OCI-LY1 (cell line): Measurements from ENCODE around the gene HOXA7.

ENCODE experiments used
- H2AFZ ChIP-seq: fragments of 200-600 bp; sonication (generic), shearing (Covaris generic); 2 replicates; pipeline ENCODE4 v1.6.0; 2014; ENCODE audit warnings: antibody characterized with exemption, mild to moderate bottlenecking, low read length
- H3F3A ChIP-seq: fragments of 200-600 bp; sonication (generic), shearing (Covaris generic); 2 replicates; pipeline ENCODE4 v1.6.0; 2014; ENCODE audit warnings: mild to moderate bottlenecking, antibody characterized with exemption, low read length, moderate library complexity; ENCODE audit not compliant: insufficient read depth
- H3K27ac ChIP-seq: fragments of 200-600 bp; sonication (generic); 2 replicates; pipeline ENCODE4 v1.5.1; 2014; ENCODE audit warnings: low read length, mixed run types, mild to moderate bottlenecking, low read depth; ENCODE audit not compliant: poor library complexity, severe bottlenecking
- H3K27me3 ChIP-seq: fragments of 200-600 bp; sonication (generic); 2 replicates; pipeline ENCODE4 v1.6.0; 2014; ENCODE audit warnings: antibody characterized with exemption, mild to moderate bottlenecking, low read length, moderate library complexity; ENCODE audit not compliant: insufficient read depth
- H3K36me3 ChIP-seq: fragments of 200-600 bp; sonication (generic); 2 replicates; pipeline ENCODE4 v1.6.1; 2014; ENCODE audit warnings: mild to moderate bottlenecking, antibody characterized with exemption, low read length, moderate library complexity, mixed read lengths; ENCODE audit not compliant: insufficient read depth
- H3K4me1 ChIP-seq: fragments of 200-600 bp; sonication (generic); 2 replicates; pipeline ENCODE4 v1.5.1; 2014; ENCODE audit warnings: mild to moderate bottlenecking, low read length, moderate library complexity; ENCODE audit not compliant: insufficient read depth, severe bottlenecking
- H3K4me2 ChIP-seq: fragments of 200-600 bp; sonication (generic), shearing (Covaris generic); 2 replicates; pipeline ENCODE4 v1.6.1; 2014; ENCODE audit warnings: low read length
- H3K4me3 ChIP-seq: fragments of 200-600 bp; sonication (generic); 2 replicates; pipeline ENCODE4 v1.5.1; 2014; ENCODE audit warnings: low read length, low read depth, mild to moderate bottlenecking, mixed read lengths; ENCODE audit not compliant: poor library complexity, severe bottlenecking
- H3K79me2 ChIP-seq: fragments of 200-600 bp; shearing (Covaris generic); 2 replicates; pipeline ENCODE4 v1.6.1; 2016; ENCODE audit warnings: mixed run types, low read length, mixed read lengths; ENCODE audit not compliant: insufficient read depth
- H3K9ac ChIP-seq: fragments of 200-600 bp; sonication (generic), shearing (Covaris generic); 2 replicates; pipeline ENCODE4 v1.6.1; 2014; ENCODE audit warnings: mild to moderate bottlenecking, low read length, mixed read lengths
- H3K9me2 ChIP-seq: fragments of 200-600 bp; sonication (generic), shearing (Covaris generic); 2 replicates; pipeline ENCODE4 v1.6.1; 2014; ENCODE audit warnings: low read depth, mild to moderate bottlenecking, low read length, mixed read lengths
- H3K9me3 ChIP-seq: fragments of 200-600 bp; shearing (Covaris generic); 2 replicates; pipeline ENCODE4 v1.6.1; 2014; ENCODE audit warnings: low read length, mixed read lengths
- H4K20me1 ChIP-seq: fragments of 200-600 bp; sonication (generic), shearing (Covaris generic); 2 replicates; pipeline ENCODE4 v1.6.0; 2016; ENCODE audit warnings: mild to moderate bottlenecking, low read length; ENCODE audit not compliant: insufficient read depth
- CTCF ChIP-seq: fragments of 200-600 bp; sonication (generic), shearing (Covaris generic); IDR thresholded peaks from 2 replicates; pipeline ENCODE4 v1.5.1; 2017; ENCODE audit warnings: mild to moderate bottlenecking, antibody characterized with exemption, low read length, moderate library complexity, mixed read lengths
- EZH2 ChIP-seq: fragments of 200-600 bp; sonication (generic), shearing (Covaris generic); IDR thresholded peaks from 2 replicates; pipeline ENCODE4 v1.8.0; 2017; ENCODE audit warnings: borderline replicate concordance, mixed run types, mild to moderate bottlenecking, antibody characterized with exemption, low read length, moderate library complexity, mixed read lengths

HOXA7 gene

GRCh38 chr7:27203964-27204594 lies 47.6 kb upstream of the HOXA7 start:
- Histone ChIP-seq H3K27ac (no peak overlapping the region), H3K4me1 (peaks cover 25% of the 10 kb centered on the region), H3F3A (no peaks in the 10 kb centered on the region), H3K27me3 (peaks cover 9% of the 10 kb centered on the region), H3K9me3 (no peaks in the 10 kb centered on the region), H3K36me3 (no peaks in the 10 kb centered on the region), H4K20me1 (no peaks in the 10 kb centered on the region), H3K4me3 (no peak overlapping the region), H3K4me2 (no peak overlapping the region), H3K79me2 (no peaks in the 10 kb centered on the region), H3K9ac (no peak overlapping the region), H3K9me2 (no peaks in the 10 kb centered on the region), H2AFZ (no peak overlapping the region)
- TF ChIP-seq CTCF (no peak), EZH2 (no peak)

- Histone ChIP-seq H3K36me3 (no peaks in the 10 kb centered on the region), H3K27me3 (peaks cover 5% of the 10 kb centered on the region; the same call in 1 of the 2 replicates), H3K9me3 (no peaks in the 10 kb centered on the region), H3K4me1 (peaks cover 31% of the 10 kb centered on the region), H4K20me1 (no peaks in the 10 kb centered on the region), H3K4me3 (no peak overlapping the region), H2AFZ (no peak overlapping the region), H3K4me2 (no peak overlapping the region), H3K9ac (no peak overlapping the region), H3F3A (no peaks in the 10 kb centered on the region), H3K79me2 (no peaks in the 10 kb centered on the region), H3K9me2 (no peaks in the 10 kb centered on the region), H3K27ac (no peak overlapping the region)
- TF ChIP-seq EZH2 (no peak), CTCF (no peak)
Observed at GRCh38 chr7:27203365-27203953, 47.0 kb upstream of the HOXA7 start.

GRCh38 chr7:27202862-27203134 lies 46.3 kb upstream of the HOXA7 start:
- no peak overlapping the region for H3K4me2 ChIP-seq
- H3K79me2 ChIP-seq = no peaks in the 10 kb centered on the region
- no peaks in the 10 kb centered on the region for H3K9me2 ChIP-seq
- no peak overlapping the region for H3K4me3 ChIP-seq
- TF ChIP-seq EZH2 = no peak
- no peak for TF ChIP-seq CTCF
- peaks cover 32% of the 10 kb centered on the region for H3K4me1 ChIP-seq
- H2AFZ ChIP-seq = no peak overlapping the region
- H3K27ac ChIP-seq = no peak overlapping the region
- no peaks in the 10 kb centered on the region for H3K9me3 ChIP-seq
- H3K27me3 ChIP-seq = peaks cover 5% of the 10 kb centered on the region; the same call in 1 of the 2 replicates
- no peaks in the 10 kb centered on the region for H4K20me1 ChIP-seq
- H3K36me3 ChIP-seq = no peaks in the 10 kb centered on the region
- H3F3A ChIP-seq = no peaks in the 10 kb centered on the region
- no peak overlapping the region for H3K9ac ChIP-seq
